Stimulated activated CD8-positive, alpha-beta memory T cell treated with anti-CD3 and anti-CD28 coated beads, Interleukin-4, amount 100 ng/mL, for 24 hours (primary cell): ENCODE results near the gene TRAFD1.
"Not testable (repeated sequence)": the region's sequence is repeated elsewhere in the genome, so short reads cannot be mapped to it uniquely, and the experiment has no call there.

ENCODE experiments used
- DNase-seq: peaks from one replicate; pipeline ENCODE4 v3.0.0-alpha.2; 2020; ENCODE audit warnings: low read depth

TRAFD1 gene, protein sequence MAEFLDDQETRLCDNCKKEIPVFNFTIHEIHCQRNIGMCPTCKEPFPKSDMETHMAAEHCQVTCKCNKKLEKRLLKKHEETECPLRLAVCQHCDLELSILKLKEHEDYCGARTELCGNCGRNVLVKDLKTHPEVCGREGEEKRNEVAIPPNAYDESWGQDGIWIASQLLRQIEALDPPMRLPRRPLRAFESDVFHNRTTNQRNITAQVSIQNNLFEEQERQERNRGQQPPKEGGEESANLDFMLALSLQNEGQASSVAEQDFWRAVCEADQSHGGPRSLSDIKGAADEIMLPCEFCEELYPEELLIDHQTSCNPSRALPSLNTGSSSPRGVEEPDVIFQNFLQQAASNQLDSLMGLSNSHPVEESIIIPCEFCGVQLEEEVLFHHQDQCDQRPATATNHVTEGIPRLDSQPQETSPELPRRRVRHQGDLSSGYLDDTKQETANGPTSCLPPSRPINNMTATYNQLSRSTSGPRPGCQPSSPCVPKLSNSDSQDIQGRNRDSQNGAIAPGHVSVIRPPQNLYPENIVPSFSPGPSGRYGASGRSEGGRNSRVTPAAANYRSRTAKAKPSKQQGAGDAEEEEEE

GRCh38 chr12:112125250-112125999, at the start of gene TRAFD1:
TSS of gene TRAFD1 (plus strand) at chr12:112125560. CDS start at chr12:112130523, 4,963 bp downstream.
- peak; percentile 98 for DNase-seq

- DNase-seq, result no peak
Observed at GRCh38 chr12:112087055-112087850, 38.1 kb upstream of the TRAFD1 start.

GRCh38 chr12:112087851-112088250, 37.5 kb upstream of the TRAFD1 start:
- no peak for DNase-seq

- DNase-seq, result no peak
Observed at GRCh38 chr12:112091563-112091962, 33.8 kb upstream of the TRAFD1 start.

DNA sequence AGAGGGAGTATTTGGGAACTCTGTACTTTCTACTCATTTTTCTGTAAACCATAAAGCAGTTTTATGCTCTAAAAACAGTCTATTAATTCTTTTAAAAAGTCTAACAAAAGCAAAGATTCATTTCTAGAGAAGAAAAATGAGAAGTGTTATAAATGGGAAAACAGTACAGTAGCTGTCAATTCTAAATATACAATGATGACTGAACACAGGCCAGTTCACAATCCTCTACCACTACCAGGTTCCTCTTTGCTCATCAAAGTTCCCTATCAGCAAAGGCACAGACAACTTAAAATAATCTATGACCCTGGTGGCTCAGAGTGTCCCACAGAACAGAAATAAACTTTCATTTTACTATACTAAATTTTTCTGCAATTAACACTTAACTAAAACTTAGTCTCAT, 29.3 kb upstream of the TRAFD1 start:
- no peak for DNase-seq

DNA sequence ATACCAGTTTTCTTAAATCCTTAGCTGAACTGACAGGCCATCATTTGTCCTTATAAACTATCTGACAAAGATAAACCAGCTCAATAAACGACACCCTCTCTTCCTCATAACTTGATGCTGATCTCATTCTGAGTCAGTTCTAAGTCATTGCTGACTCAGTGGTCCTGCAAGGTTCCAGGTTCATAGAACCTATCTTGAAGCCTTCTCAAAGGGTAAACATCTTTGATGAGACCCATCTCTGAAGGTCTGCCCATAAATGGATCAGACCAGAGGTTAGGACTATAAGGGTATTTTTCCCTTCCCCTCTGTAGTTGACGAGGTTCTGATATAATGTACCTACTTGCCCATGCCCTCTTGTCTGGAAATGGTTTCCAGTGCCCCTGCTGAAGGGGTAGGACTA, 28.7 kb upstream of the TRAFD1 start:
- DNase-seq, result no peak

- no peak for DNase-seq
Observed at GRCh38 chr12:112097641-112098040, 27.7 kb upstream of the TRAFD1 start.

DNA sequence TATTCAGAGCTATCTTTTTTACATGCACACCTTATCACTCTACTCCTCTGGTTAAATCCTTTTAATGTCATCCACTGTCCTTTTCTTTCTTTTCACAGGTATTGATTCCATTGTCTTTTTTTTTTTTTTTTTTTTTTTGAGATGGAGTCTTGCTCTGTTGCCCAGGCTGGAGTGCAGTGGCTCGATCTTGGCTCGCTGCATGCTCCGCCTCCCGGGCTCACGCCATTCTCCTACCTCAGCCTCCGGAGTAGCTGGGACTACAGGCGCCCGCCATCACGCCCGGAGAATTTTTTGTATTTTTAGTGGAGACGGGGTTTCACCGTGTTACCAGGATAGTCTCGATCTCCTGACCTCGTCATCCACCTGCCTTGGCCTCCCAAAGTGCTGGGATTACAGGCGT, 24.9 kb upstream of the TRAFD1 start:
- not testable (repeated sequence) for DNase-seq

GRCh38 chr12:112102127-112102526, 23.2 kb upstream of the TRAFD1 start:
- no peak for DNase-seq

GRCh38 chr12:112102746-112103145, 22.6 kb upstream of the TRAFD1 start:
- DNase-seq, result not testable (repeated sequence)

- DNase-seq, result no peak
Observed at GRCh38 chr12:112103758-112104503, 21.4 kb upstream of the TRAFD1 start.

- DNase-seq, result no peak
Observed at GRCh38 chr12:112105891-112106290, 19.5 kb upstream of the TRAFD1 start.

GRCh38 chr12:112107306-112108201, 17.8 kb upstream of the TRAFD1 start:
- DNase-seq, result peak; percentile 8

- peak; percentile 85 for DNase-seq
Observed at GRCh38 chr12:112108202-112109079, 16.9 kb upstream of the TRAFD1 start, which contains the start of gene NAA25. TSS of gene NAA25 (minus strand) at chr12:112108783. CDS start at chr12:112108773, 10 bp downstream.

DNA sequence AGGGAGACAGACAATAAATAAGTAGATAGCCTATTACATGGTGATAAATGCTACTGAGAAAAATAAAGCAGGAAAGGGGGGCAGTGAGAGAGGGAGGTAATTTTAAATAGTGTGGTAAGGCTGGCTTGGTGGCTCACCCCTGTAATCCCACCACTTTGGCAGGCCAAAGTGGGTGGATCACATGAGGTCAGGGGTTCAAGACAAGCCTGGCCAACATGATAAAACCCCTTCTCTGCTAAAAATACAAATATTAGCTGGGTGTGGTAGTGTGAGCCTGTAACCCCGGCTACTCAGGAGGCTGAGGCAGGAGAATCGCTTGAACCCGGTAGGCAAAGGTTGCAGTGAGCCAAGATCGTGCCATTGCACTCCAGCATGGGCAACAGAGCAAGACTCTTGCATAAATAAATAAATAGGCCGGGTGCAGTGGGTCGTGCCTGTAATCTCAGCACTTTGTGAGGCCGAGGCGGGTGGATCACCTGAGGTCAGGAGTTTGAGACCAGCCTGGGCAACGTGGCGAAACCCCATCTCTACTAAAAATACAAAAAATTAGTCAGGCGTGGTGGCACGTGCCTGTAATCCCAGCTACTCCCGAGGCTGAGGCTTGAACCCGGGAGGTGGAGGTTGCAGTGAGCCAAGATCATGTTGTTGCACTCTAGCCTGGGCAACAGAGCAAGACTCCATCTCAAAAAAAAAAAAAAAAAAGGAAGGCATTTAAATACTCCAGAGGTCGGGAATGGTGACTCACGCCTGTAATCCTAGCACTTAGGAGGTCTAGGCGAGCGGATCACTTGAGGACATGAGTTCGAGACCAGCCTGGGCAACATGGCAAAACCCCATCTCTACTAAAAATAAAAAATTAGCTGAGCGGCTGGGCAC, 14.3 kb upstream of the TRAFD1 start:
- DNase-seq, result not testable (repeated sequence)

- no peak for DNase-seq
Observed at GRCh38 chr12:112111931-112112330, 13.4 kb upstream of the TRAFD1 start.

- no peak for DNase-seq
Observed at GRCh38 chr12:112112409-112113133, 12.8 kb upstream of the TRAFD1 start.
